HL-60 (cell line): ENCODE results near the gene PIP5K1B.

Experiments used
- DNase-seq, 2 experiments: peaks; one replicate each; pipeline ENCODE4 v3.0.0-alpha.2; 2010 to 2020; ENCODE audit warnings: low read depth in 1 of 2, low spot score in 1 of 2
- H3K27ac ChIP-seq: fragments of 250-450 bp; sonication (Bioruptor Pico); replicated peaks from 2 replicates; pipeline ENCODE4 v1.5.1; 2020; ENCODE audit warnings: mild to moderate bottlenecking, moderate library complexity
- H3K27me3 ChIP-seq: fragments of 250-450 bp; sonication (Bioruptor Pico); 2 replicates; pipeline ENCODE4 v1.5.1; 2021; ENCODE audit warnings: mild to moderate bottlenecking, moderate library complexity; ENCODE audit not compliant: insufficient read depth, poor library complexity, severe bottlenecking
- H3K4me3 ChIP-seq: replicated peaks from 2 replicates; pipeline ENCODE4 v1.5.1; 2011; ENCODE audit warnings: mild to moderate bottlenecking, control low read depth, low read length; ENCODE audit not compliant: insufficient read depth
- CTCF ChIP-seq: IDR thresholded peaks from one replicate; pipeline ENCODE4 v1.5.1; 2011; ENCODE audit warnings: low read length, control low read depth, inconsistent platforms; ENCODE audit not compliant: insufficient read depth
- GABPA ChIP-seq: IDR thresholded peaks from 2 replicates; pipeline ENCODE4 v1.6.1; 2012; ENCODE audit warnings: low read depth
- POLR2AphosphoS5 ChIP-seq: IDR thresholded peaks from 2 replicates; pipeline ENCODE4 v1.6.1; 2012; ENCODE audit warnings: low read depth
- REST ChIP-seq: IDR thresholded peaks from 2 replicates; pipeline ENCODE4 v1.6.1; 2012; ENCODE audit warnings: low read depth; ENCODE audit not compliant: insufficient replicate concordance
- SPI1 ChIP-seq: IDR thresholded peaks from 2 replicates; pipeline ENCODE4 v1.6.1; 2012; ENCODE audit warnings: low read depth, mild to moderate bottlenecking, borderline replicate concordance

Gene PIP5K1B

GRCh38 chr9:68740561-68740960 lies 35.5 kb downstream of the PIP5K1B start:
- H3K4me3 ChIP-seq: no peak overlapping the region
- H3K27me3 ChIP-seq: no peaks in the 10 kb centered on the region
- no peak for DNase-seq
- H3K27ac ChIP-seq: no peak overlapping the region
- TF ChIP-seq SPI1: no peak
- TF ChIP-seq REST: no peak
- no peak for TF ChIP-seq CTCF
- TF ChIP-seq GABPA: no peak
- TF ChIP-seq POLR2AphosphoS5: no peak

- DNase-seq: no peak
- H3K27me3 ChIP-seq: no peaks in the 10 kb centered on the region
- H3K27ac ChIP-seq: no peak overlapping the region
- H3K4me3 ChIP-seq: no peak overlapping the region
- no peak for TF ChIP-seq SPI1
- TF ChIP-seq CTCF: no peak
- no peak for TF ChIP-seq POLR2AphosphoS5
- no peak for TF ChIP-seq REST
- no peak for TF ChIP-seq GABPA
These were observed 36.2 kb downstream of the PIP5K1B start for GRCh38 chr9:68741234-68741633.

- Histone ChIP-seq H3K4me3 (no peak overlapping the region), H3K27me3 (no peaks in the 10 kb centered on the region), H3K27ac (no peak overlapping the region)
- TF ChIP-seq GABPA (no peak), POLR2AphosphoS5 (no peak), REST (no peak), SPI1 (no peak), CTCF (no peak)
- DNase-seq: no peak
These were observed 36.8 kb downstream of the PIP5K1B start for GRCh38 chr9:68741704-68742332.
